HUES64 (cell line): ENCODE results near the gene ZBTB26.
"Not testable (repeated sequence)": the region's sequence is repeated elsewhere in the genome, so short reads cannot be mapped to it uniquely, and the experiment has no call there.

ENCODE experiments used
- H3K27ac ChIP-seq: 2 replicates; pipeline ENCODE4 v1.7.0; 2013; ENCODE audit warnings: low read depth, low read length, inconsistent platforms
- H3K27me3 ChIP-seq: 2 replicates; pipeline ENCODE4 v1.6.1; 2013; ENCODE audit warnings: mild to moderate bottlenecking, low read length; ENCODE audit not compliant: insufficient read depth
- H3K36me3 ChIP-seq: 2 replicates; pipeline ENCODE4 v1.6.1; 2013; ENCODE audit warnings: mild to moderate bottlenecking, low read length; ENCODE audit not compliant: insufficient read depth
- H3K4me1 ChIP-seq: 2 replicates; pipeline ENCODE4 v1.6.1; 2013; ENCODE audit warnings: mild to moderate bottlenecking, low read length, moderate library complexity; ENCODE audit not compliant: insufficient read depth
- H3K4me3 ChIP-seq: 2 replicates; pipeline ENCODE4 v1.5.1; 2013; ENCODE audit warnings: mild to moderate bottlenecking, low read length, moderate library complexity
- H3K9ac ChIP-seq: 2 replicates; pipeline ENCODE4 v1.6.1; 2013; ENCODE audit warnings: mild to moderate bottlenecking, low read depth, low read length
- H3K9me3 ChIP-seq: 2 replicates; pipeline ENCODE4 v1.6.1; 2013; ENCODE audit warnings: low read depth, low read length; ENCODE audit not compliant: insufficient read depth
- WGBS: fragments of 150-250, 120-280 bp; methylation state at CpG from one replicate; pipeline ENCODE4 v1.1.7; 2013; ENCODE audit warnings: missing lambda C conversion rate; 5-methylcytosine and 5-hydroxymethylcytosine counted together

The ZBTB26 gene

GRCh38 chr9:122879443-122879842, 51.9 kb downstream of the ZBTB26 start:
- Histone ChIP-seq H3K9me3 (no peaks in the 10 kb centered on the region), H3K27ac (no peak overlapping the region), H3K36me3 (peaks cover 99% of the 10 kb centered on the region), H3K9ac (no peak overlapping the region), H3K4me1 (no peaks in the 10 kb centered on the region), H3K27me3 (no peaks in the 10 kb centered on the region), H3K4me3 (no peak overlapping the region)
- 88% methylated on average over 2 of the region's 2 CpGs for WGBS

DNA sequence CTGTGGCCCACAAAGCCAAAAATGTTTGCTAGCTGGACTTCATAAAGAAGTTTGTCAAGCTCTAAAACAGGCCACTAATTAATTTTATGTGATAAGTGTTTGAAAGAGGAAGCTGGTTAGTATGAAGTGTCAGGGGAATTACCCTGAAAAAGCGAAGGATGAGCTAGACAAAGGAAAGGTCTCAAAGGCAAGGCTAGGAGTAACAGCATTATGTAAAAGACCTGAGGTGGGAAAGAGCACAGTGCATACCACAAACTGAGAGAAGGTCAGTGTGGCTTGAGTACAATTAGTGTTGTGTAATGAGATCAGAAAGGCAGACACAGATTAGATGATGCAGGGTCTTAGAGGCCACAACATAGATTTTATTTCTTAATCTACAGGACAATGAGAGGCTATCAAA, 55.8 kb downstream of the ZBTB26 start:
- Histone ChIP-seq H3K27me3 (no peaks in the 10 kb centered on the region), H3K36me3 (peaks cover 99% of the 10 kb centered on the region), H3K9me3 (no peaks in the 10 kb centered on the region), H3K4me3 (no peak overlapping the region), H3K4me1 (no peaks in the 10 kb centered on the region), H3K9ac (no peak overlapping the region), H3K27ac (no peak overlapping the region)
- WGBS: 94% methylated on average over 1 of the region's 1 CpG

- 100% methylated on average over 5 of the region's 27 CpGs for WGBS
- not testable (repeated sequence) for H3K4me1 ChIP-seq, H3K4me3 ChIP-seq, H3K27me3 ChIP-seq, H3K9me3 ChIP-seq, H3K9ac ChIP-seq, H3K27ac ChIP-seq
- H3K36me3 ChIP-seq: peaks cover 67% of the 10 kb centered on the region
These were observed 64.0 kb downstream of the ZBTB26 start for GRCh38 chr9:122867276-122867675.

GRCh38 chr9:122866079-122866478, 65.2 kb downstream of the ZBTB26 start:
- H3K36me3 ChIP-seq: peaks cover 67% of the 10 kb centered on the region
- no peaks in the 10 kb centered on the region for H3K27me3 ChIP-seq
- WGBS: no CpG with 5 or more reads among the region's 5 CpGs
- no peak overlapping the region for H3K4me3 ChIP-seq
- H3K9me3 ChIP-seq: no peaks in the 10 kb centered on the region; the same call in 1 of the 2 replicates
- no peak overlapping the region for H3K9ac ChIP-seq
- H3K4me1 ChIP-seq: no peaks in the 10 kb centered on the region
- no peak overlapping the region for H3K27ac ChIP-seq
